HCT116 (cell line): Measurements from ENCODE around the gene EEPD1.

Experiments
- ELF1 ChIP-seq: IDR thresholded peaks from 2 replicates; pipeline ENCODE4 v1.6.1; 2012; ENCODE audit warnings: low read depth, borderline replicate concordance
- EZH2 ChIP-seq: fragments of 200-600 bp; sonication (generic); IDR thresholded peaks from 2 replicates; pipeline ENCODE4 v1.6.1; 2017; ENCODE audit warnings: antibody characterized with exemption, mixed run types
- EZH2phosphoT487 ChIP-seq: fragments of 200-600 bp; IDR thresholded peaks from 2 replicates; pipeline ENCODE4 v1.6.1; 2018; ENCODE audit warnings: antibody characterized with exemption, borderline replicate concordance
- JUND ChIP-seq: IDR thresholded peaks from 2 replicates; pipeline ENCODE4 v1.6.1; 2012
- POLR2A ChIP-seq: IDR thresholded peaks from 2 replicates; pipeline ENCODE4 v1.7.0; 2011; ENCODE audit warnings: borderline replicate concordance; ENCODE audit not compliant: insufficient read depth, insufficient read length; ENCODE audit errors: extremely low read depth
- POLR2AphosphoS5 ChIP-seq: IDR thresholded peaks from 2 replicates; pipeline ENCODE4 v1.6.1; 2011; ENCODE audit warnings: mild to moderate bottlenecking, low read depth, low read length, moderate library complexity
- RAD21 ChIP-seq: IDR thresholded peaks from 2 replicates; pipeline ENCODE4 v1.6.1; 2012; ENCODE audit warnings: low read depth, mild to moderate bottlenecking
- SP1 ChIP-seq: IDR thresholded peaks from 2 replicates; pipeline ENCODE4 v1.6.1; 2012; ENCODE audit warnings: low read depth
- ZNF274 ChIP-seq: fragments of 200-500 bp; sonication (Bioruptor generic); IDR thresholded peaks from 2 replicates; pipeline ENCODE4 v1.6.1; 2014; ENCODE audit warnings: mild to moderate bottlenecking, low read depth, low read length, inconsistent platforms
- TF ChIP-seq, protein P1 (sequence below): IDR thresholded peaks from 2 replicates; pipeline ENCODE4 v1.6.1; 2012; ENCODE audit warnings: low read depth
- TF ChIP-seq, protein P2 (sequence below), 3 experiments: fragments of 200-600 bp in 1 of 3; sonication (generic) in 1 of 3; IDR thresholded peaks in 2 of 3; conservative IDR thresholded peaks in 1 of 3; 2 replicates each; pipeline ENCODE4 v1.5.1; 2012 to 2017; ENCODE audit warnings: low read depth in 2 of 3, low read length in 2 of 3, antibody characterized with exemption in 1 of 3, borderline replicate concordance in 1 of 3, control low read depth in 1 of 3, mild to moderate bottlenecking in 1 of 3, mixed read lengths in 1 of 3, mixed run types in 1 of 3, moderate library complexity in 1 of 3; ENCODE audit not compliant: insufficient read depth in 1 of 3
- TF ChIP-seq, protein P3 (sequence below): IDR thresholded peaks from 2 replicates; pipeline ENCODE4 v1.6.1; 2011; ENCODE audit warnings: mild to moderate bottlenecking, low read length, moderate library complexity; ENCODE audit not compliant: insufficient replicate concordance; ENCODE audit errors: extremely low read depth
- TF ChIP-seq, protein P4 (sequence below): IDR thresholded peaks from 2 replicates; pipeline ENCODE4 v1.6.1; 2012

DNA sequence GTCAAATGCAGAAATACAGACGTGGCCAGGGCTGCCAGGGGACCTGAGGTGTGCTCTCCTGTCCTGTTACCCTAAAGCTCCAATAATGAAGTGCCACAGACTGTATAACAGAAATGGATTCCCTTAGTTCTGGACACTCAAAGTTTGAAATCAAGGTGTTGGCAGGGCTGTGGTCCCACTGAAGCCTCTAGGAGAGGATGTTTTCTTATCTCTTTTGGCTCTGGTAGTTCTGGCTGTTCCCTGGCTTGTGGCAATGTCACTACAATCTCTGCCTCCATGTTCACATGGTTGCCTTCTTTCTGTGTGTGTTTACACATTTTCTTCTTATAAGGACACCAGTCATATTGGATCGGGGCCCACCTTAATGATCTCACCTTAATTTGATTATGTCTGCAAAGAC is 15.3 kb upstream of the EEPD1 start:
- TF ChIP-seq RAD21 (no peak), ELF1 (no peak), EZH2 (no peak), POLR2AphosphoS5 (no peak), JUND (no peak), ZNF274 (no peak), SP1 (no peak), EZH2phosphoT487 (no peak), POLR2A (no peak)
- TF ChIP-seq, protein P1, sequence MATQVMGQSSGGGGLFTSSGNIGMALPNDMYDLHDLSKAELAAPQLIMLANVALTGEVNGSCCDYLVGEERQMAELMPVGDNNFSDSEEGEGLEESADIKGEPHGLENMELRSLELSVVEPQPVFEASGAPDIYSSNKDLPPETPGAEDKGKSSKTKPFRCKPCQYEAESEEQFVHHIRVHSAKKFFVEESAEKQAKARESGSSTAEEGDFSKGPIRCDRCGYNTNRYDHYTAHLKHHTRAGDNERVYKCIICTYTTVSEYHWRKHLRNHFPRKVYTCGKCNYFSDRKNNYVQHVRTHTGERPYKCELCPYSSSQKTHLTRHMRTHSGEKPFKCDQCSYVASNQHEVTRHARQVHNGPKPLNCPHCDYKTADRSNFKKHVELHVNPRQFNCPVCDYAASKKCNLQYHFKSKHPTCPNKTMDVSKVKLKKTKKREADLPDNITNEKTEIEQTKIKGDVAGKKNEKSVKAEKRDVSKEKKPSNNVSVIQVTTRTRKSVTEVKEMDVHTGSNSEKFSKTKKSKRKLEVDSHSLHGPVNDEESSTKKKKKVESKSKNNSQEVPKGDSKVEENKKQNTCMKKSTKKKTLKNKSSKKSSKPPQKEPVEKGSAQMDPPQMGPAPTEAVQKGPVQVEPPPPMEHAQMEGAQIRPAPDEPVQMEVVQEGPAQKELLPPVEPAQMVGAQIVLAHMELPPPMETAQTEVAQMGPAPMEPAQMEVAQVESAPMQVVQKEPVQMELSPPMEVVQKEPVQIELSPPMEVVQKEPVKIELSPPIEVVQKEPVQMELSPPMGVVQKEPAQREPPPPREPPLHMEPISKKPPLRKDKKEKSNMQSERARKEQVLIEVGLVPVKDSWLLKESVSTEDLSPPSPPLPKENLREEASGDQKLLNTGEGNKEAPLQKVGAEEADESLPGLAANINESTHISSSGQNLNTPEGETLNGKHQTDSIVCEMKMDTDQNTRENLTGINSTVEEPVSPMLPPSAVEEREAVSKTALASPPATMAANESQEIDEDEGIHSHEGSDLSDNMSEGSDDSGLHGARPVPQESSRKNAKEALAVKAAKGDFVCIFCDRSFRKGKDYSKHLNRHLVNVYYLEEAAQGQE, result no peak
- TF ChIP-seq, protein P2, sequence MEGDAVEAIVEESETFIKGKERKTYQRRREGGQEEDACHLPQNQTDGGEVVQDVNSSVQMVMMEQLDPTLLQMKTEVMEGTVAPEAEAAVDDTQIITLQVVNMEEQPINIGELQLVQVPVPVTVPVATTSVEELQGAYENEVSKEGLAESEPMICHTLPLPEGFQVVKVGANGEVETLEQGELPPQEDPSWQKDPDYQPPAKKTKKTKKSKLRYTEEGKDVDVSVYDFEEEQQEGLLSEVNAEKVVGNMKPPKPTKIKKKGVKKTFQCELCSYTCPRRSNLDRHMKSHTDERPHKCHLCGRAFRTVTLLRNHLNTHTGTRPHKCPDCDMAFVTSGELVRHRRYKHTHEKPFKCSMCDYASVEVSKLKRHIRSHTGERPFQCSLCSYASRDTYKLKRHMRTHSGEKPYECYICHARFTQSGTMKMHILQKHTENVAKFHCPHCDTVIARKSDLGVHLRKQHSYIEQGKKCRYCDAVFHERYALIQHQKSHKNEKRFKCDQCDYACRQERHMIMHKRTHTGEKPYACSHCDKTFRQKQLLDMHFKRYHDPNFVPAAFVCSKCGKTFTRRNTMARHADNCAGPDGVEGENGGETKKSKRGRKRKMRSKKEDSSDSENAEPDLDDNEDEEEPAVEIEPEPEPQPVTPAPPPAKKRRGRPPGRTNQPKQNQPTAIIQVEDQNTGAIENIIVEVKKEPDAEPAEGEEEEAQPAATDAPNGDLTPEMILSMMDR (IDR thresholded peaks at IDR 0.05 in 2 of 3, conservative IDR thresholded peaks at IDR 0.05 in 1 of 3; ENCODE audit: borderline replicate concordance in 1 of 3, insufficient read depth in 1 of 3, low read depth in 2 of 3, low read length in 2 of 3), result no peak
- TF ChIP-seq, protein P3, sequence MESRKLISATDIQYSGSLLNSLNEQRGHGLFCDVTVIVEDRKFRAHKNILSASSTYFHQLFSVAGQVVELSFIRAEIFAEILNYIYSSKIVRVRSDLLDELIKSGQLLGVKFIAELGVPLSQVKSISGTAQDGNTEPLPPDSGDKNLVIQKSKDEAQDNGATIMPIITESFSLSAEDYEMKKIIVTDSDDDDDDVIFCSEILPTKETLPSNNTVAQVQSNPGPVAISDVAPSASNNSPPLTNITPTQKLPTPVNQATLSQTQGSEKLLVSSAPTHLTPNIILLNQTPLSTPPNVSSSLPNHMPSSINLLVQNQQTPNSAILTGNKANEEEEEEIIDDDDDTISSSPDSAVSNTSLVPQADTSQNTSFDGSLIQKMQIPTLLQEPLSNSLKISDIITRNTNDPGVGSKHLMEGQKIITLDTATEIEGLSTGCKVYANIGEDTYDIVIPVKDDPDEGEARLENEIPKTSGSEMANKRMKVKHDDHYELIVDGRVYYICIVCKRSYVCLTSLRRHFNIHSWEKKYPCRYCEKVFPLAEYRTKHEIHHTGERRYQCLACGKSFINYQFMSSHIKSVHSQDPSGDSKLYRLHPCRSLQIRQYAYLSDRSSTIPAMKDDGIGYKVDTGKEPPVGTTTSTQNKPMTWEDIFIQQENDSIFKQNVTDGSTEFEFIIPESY, result no peak
- TF ChIP-seq, protein P4, sequence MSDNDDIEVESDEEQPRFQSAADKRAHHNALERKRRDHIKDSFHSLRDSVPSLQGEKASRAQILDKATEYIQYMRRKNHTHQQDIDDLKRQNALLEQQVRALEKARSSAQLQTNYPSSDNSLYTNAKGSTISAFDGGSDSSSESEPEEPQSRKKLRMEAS, result no peak
